WTC11 (cell line): Measurements from ENCODE around the gene NECTIN2. TPM values are rescaled to one million over a fixed set of nuclear protein-coding genes. Genes with fewer than 3 reads are reported as not detected.

ENCODE experiments used
- ATAC-seq: fragments of 200-7000 bp; cut with Tn5 transposase; 2 replicates; pipeline ENCODE4 v1.10.0; 2021; ENCODE audit warnings: mild to moderate bottlenecking, moderate library complexity
- CTCF ChIA-PET: fragments of 300-600 bp; sonication (Branson Sonifier 250); formaldehyde crosslinking; loops from one replicate; lab custom pipeline; 2021; ENCODE audit warnings: antibody characterized with exemption; lab: Charles Lee
- POLR2A ChIA-PET: fragments of 350-600 bp; sonication (Branson Sonifier 250); formaldehyde crosslinking; loops from one replicate; lab custom pipeline; 2021; ENCODE audit warnings: antibody characterized with exemption; lab: Charles Lee
- DNase-seq: peaks from one replicate; pipeline ENCODE4 v3.0.0; 2021; ENCODE audit warnings: low spot score
- H3K27ac Mint-ChIP-seq: 2 replicates; pipeline ENCODE4 v1.8.0; 2021; ENCODE audit warnings: mixed read lengths
- H3K27me3 Mint-ChIP-seq: 2 replicates; pipeline ENCODE4 v1.8.0; 2021; ENCODE audit warnings: low read depth, mild to moderate bottlenecking, moderate library complexity, mixed read lengths
- H3K36me3 Mint-ChIP-seq: 2 replicates; pipeline ENCODE4 v1.8.0; 2021; ENCODE audit warnings: mixed read lengths
- H3K4me1 Mint-ChIP-seq: 2 replicates; pipeline ENCODE4 v1.8.0; 2022; ENCODE audit warnings: mixed read lengths
- H3K4me3 Mint-ChIP-seq: 2 replicates; pipeline ENCODE4 v1.8.0; 2021; ENCODE audit warnings: mild to moderate bottlenecking, moderate library complexity, mixed read lengths
- H3K9me3 Mint-ChIP-seq: 2 replicates; pipeline ENCODE4 v1.8.0; 2021; ENCODE audit warnings: mixed read lengths
- ATF2 ChIP-seq: sonication (generic); formaldehyde crosslinking; IDR thresholded peaks from 2 replicates; pipeline ENCODE4 v1.8.1; 2022; ENCODE audit warnings: low read depth, missing genetic modification reagents, borderline replicate concordance
- CDX4 ChIP-seq: fragments of 250-450 bp; sonication (Bioruptor Pico); IDR thresholded peaks from 2 replicates; pipeline ENCODE4 v1.9.0; 2021; ENCODE audit warnings: moderate library complexity, mild to moderate bottlenecking, inconsistent platforms, borderline replicate concordance
- CTCF ChIP-seq: fragments of 200-600 bp; IDR thresholded peaks from 2 replicates; pipeline ENCODE4 v1.8.0; 2022; ENCODE audit warnings: antibody characterized with exemption
- E2F1 ChIP-seq: sonication (generic); formaldehyde crosslinking; IDR thresholded peaks from 2 replicates; pipeline ENCODE4 v1.8.0; 2022; ENCODE audit warnings: mild to moderate bottlenecking, missing genetic modification reagents
- ESRRA ChIP-seq: sonication (generic); formaldehyde crosslinking; IDR thresholded peaks from 2 replicates; pipeline ENCODE4 v1.8.1; 2022; ENCODE audit warnings: mild to moderate bottlenecking, missing genetic modification reagents, borderline replicate concordance
- ETV6 ChIP-seq: sonication (generic); formaldehyde crosslinking; IDR thresholded peaks from 2 replicates; pipeline ENCODE4 v1.8.1; 2022; ENCODE audit warnings: mild to moderate bottlenecking, missing genetic modification reagents
- FOXK1 ChIP-seq: sonication (generic); formaldehyde crosslinking; IDR thresholded peaks from 2 replicates; pipeline ENCODE4 v1.8.0; 2022; ENCODE audit warnings: mild to moderate bottlenecking, moderate library complexity, missing genetic modification reagents
- GABPB1 ChIP-seq: sonication (generic); formaldehyde crosslinking; IDR thresholded peaks from 2 replicates; pipeline ENCODE4 v1.8.1; 2023; ENCODE audit warnings: mild to moderate bottlenecking, missing genetic modification reagents
- IRF2 ChIP-seq: sonication (generic); formaldehyde crosslinking; IDR thresholded peaks from 2 replicates; pipeline ENCODE4 v1.8.0; 2022; ENCODE audit warnings: low read depth, missing genetic modification reagents, borderline replicate concordance
- JUN ChIP-seq: sonication (generic); formaldehyde crosslinking; IDR thresholded peaks from 2 replicates; pipeline ENCODE4 v1.8.0; 2023; ENCODE audit warnings: mild to moderate bottlenecking, missing genetic modification reagents
- NFATC4 ChIP-seq: fragments of 250-450 bp; sonication (Bioruptor Pico); IDR thresholded peaks from 2 replicates; pipeline ENCODE4 v1.9.0; 2021; ENCODE audit warnings: mild to moderate bottlenecking
- NR1H2 ChIP-seq: sonication (generic); formaldehyde crosslinking; IDR thresholded peaks from 2 replicates; pipeline ENCODE4 v1.9.0; 2021; ENCODE audit warnings: mild to moderate bottlenecking, moderate library complexity, missing genetic modification reagents
- NR3C1 ChIP-seq: sonication (generic); formaldehyde crosslinking; conservative IDR thresholded peaks from 2 replicates; pipeline ENCODE4 v1.8.1; 2023; ENCODE audit warnings: low read depth, mild to moderate bottlenecking, missing genetic modification reagents
- RORB ChIP-seq: fragments of 250-450 bp; sonication (Bioruptor Pico); IDR thresholded peaks from 2 replicates; pipeline ENCODE4 v1.9.0; 2021; ENCODE audit warnings: mild to moderate bottlenecking
- SMAD4 ChIP-seq: sonication (generic); formaldehyde crosslinking; IDR thresholded peaks from 2 replicates; pipeline ENCODE4 v1.8.0; 2022; ENCODE audit warnings: mild to moderate bottlenecking, missing genetic modification reagents
- SP1 ChIP-seq: sonication (generic); formaldehyde crosslinking; conservative IDR thresholded peaks from 2 replicates; pipeline ENCODE4 v1.8.1; 2022; ENCODE audit warnings: missing genetic modification reagents
- TEAD4 ChIP-seq: sonication (generic); formaldehyde crosslinking; IDR thresholded peaks from 2 replicates; pipeline ENCODE4 v1.8.0; 2022; ENCODE audit warnings: mild to moderate bottlenecking, missing genetic modification reagents
- ZNF263 ChIP-seq: sonication (generic); formaldehyde crosslinking; IDR thresholded peaks from 2 replicates; pipeline ENCODE4 v1.8.1; 2022; ENCODE audit warnings: low read depth, mild to moderate bottlenecking, moderate library complexity, missing genetic modification reagents
- ZNF396 ChIP-seq: fragments of 250-450 bp; sonication (Bioruptor Pico); IDR thresholded peaks from 2 replicates; pipeline ENCODE4 v1.8.0; 2021; ENCODE audit warnings: mild to moderate bottlenecking, moderate library complexity, borderline replicate concordance
- ZNF532 ChIP-seq: fragments of 250-450 bp; sonication (Bioruptor Pico); IDR thresholded peaks from 2 replicates; pipeline ENCODE4 v1.9.0; 2021; ENCODE audit warnings: mild to moderate bottlenecking, borderline replicate concordance
- total RNA-seq: library from RNA; stranded (reverse); gene quantifications from 3 replicates; pipeline ENCODE4 v1.2.3, GENCODE V29; 2021

NECTIN2 gene
- total RNA-seq, 1 experiment from 2014 or later, result 170 TPM

DNA sequence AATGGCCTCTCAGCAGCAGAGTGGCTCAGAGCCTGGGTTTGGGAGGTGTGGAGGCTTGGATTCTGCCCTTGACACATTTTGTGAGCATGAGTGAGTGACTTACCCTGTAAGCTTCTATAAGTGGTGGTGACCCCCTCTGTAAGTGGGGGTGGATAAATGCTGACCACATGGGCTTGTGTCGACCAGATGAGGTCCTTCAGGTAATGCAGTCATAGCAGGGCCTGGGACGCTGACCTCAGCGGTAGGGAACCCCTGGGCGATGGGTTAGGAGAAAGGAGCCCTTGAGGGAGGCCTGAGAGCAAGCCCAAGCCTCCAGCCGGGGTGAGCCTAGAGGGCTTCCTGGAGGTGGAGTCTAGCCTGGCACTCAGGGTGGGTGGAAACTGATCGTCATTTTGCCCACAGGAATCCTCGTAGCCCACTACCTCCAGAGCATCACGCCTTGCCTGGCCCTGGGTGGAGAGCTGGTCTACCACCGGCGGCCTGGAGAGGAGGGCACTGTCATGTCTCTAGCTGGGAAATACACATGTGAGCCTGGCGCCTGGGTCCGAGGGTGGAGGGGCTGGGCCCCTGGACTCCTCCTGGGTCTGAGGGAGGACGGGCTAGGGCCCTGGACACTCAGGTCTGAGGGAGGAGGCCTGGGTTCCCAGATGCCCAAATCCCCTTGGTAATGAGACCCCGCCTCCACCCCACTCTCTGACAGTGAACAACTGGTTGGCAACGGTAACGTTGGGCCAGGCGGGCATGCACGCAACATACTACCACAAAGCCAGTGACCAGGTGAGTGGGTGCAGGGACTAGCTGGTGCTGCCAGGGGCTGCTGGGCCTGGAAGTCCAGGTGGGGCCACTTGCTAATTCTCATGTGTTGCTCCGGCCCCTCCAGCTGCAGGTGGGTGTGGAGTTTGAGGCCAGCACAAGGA is 54.5 kb downstream of the NECTIN2 start:
- ChIA-PET POLR2A (no interaction called here), CTCF (interaction anchor here (0.6 to 1.2 kb wide), 2 partner anchors 41 to 52 kb away, joined by 3 to 5 read pairs; no protein-coding TSS in a partner anchor)

More for the DNA sequence above, 54.5 kb downstream of the NECTIN2 start:
- Mint-ChIP-seq H3K27ac (no peak overlapping the region), H3K36me3 (peaks cover 43% of the 10 kb centered on the region), H3K4me3 (no peak overlapping the region), H3K9me3 (no peaks in the 10 kb centered on the region), H3K4me1 (peaks cover 13% of the 10 kb centered on the region), H3K27me3 (no peaks in the 10 kb centered on the region)
- no peak for DNase-seq
- no peak for TF ChIP-seq CDX4
- no peak for TF ChIP-seq NR3C1 (CRISPR knock-in tag)
- no peak for TF ChIP-seq ZNF396 (CRISPR knock-in tag)
- TF ChIP-seq ZNF532 (CRISPR knock-in tag), result no peak
- TF ChIP-seq SP1, result no peak
- TF ChIP-seq E2F1 (CRISPR knock-in tag), result no peak
- TF ChIP-seq ESRRA, result no peak
- TF ChIP-seq NFATC4 (CRISPR knock-in tag), result no peak
- TF ChIP-seq ETV6 (CRISPR knock-in tag), result no peak
- TF ChIP-seq ZNF263 (CRISPR knock-in tag), result no peak
- no peak for TF ChIP-seq IRF2 (CRISPR knock-in tag)
- no peak for TF ChIP-seq SMAD4 (CRISPR knock-in tag)
- TF ChIP-seq TEAD4, result no peak
- TF ChIP-seq FOXK1, result no peak
- TF ChIP-seq JUN (CRISPR knock-in tag), result no peak
- TF ChIP-seq CTCF, result no peak
- TF ChIP-seq NR1H2 (CRISPR knock-in tag), result no peak
- no peak for TF ChIP-seq GABPB1
- no peak for TF ChIP-seq RORB (CRISPR knock-in tag)
- TF ChIP-seq ATF2 (CRISPR knock-in tag), result no peak
- ATAC-seq, result no peak
